Mesendoderm (in vitro differentiated cells): Measurements from ENCODE around the gene ARVCF.

Source experiments
- DNase-seq: peaks from one replicate; pipeline ENCODE4 v3.0.0; 2013
- H2AK5ac ChIP-seq: 2 replicates; pipeline ENCODE4 v1.6.1; 2013; ENCODE audit warnings: low read length, inconsistent platforms
- H2BK120ac ChIP-seq: 2 replicates; pipeline ENCODE4 v1.6.1; 2013; ENCODE audit warnings: low read depth, mild to moderate bottlenecking, low read length, moderate library complexity, mixed read lengths
- H2BK15ac ChIP-seq: replicated peaks from 2 replicates; pipeline ENCODE4 v1.6.1; 2013; ENCODE audit warnings: low read depth, mild to moderate bottlenecking, moderate library complexity
- H2BK5ac ChIP-seq: 2 replicates; pipeline ENCODE4 v1.6.1; 2013; ENCODE audit warnings: low read length, inconsistent platforms
- H3K18ac ChIP-seq: 2 replicates; pipeline ENCODE4 v1.6.1; 2013; ENCODE audit warnings: mild to moderate bottlenecking, low read length, mixed read lengths
- H3K23ac ChIP-seq: one replicate; pipeline ENCODE4 v1.6.1; 2013; ENCODE audit warnings: low read length
- H3K27ac ChIP-seq: 2 replicates; pipeline ENCODE4 v1.5.1; 2013; ENCODE audit warnings: low read depth, mild to moderate bottlenecking, inconsistent platforms, low read length, moderate library complexity
- H3K27me3 ChIP-seq: 2 replicates; pipeline ENCODE4 v1.6.1; 2013; ENCODE audit warnings: low read length, control low read depth, mild to moderate bottlenecking, inconsistent platforms; ENCODE audit not compliant: insufficient read depth, poor library complexity
- H3K36me3 ChIP-seq: 2 replicates; pipeline ENCODE4 v1.6.1; 2013; ENCODE audit warnings: low read length, inconsistent platforms; ENCODE audit not compliant: control insufficient read depth, insufficient read depth
- H3K4ac ChIP-seq: one replicate; pipeline ENCODE4 v1.6.1; 2013; ENCODE audit warnings: low read depth, mild to moderate bottlenecking, low read length, moderate library complexity
- H3K4me1 ChIP-seq: 2 replicates; pipeline ENCODE4 v1.6.1; 2013; ENCODE audit warnings: low read depth, low read length, inconsistent platforms; ENCODE audit not compliant: control insufficient read depth
- H3K4me2 ChIP-seq: 2 replicates; pipeline ENCODE4 v1.6.1; 2013; ENCODE audit warnings: low read length
- H3K4me3 ChIP-seq: 2 replicates; pipeline ENCODE4 v1.5.1; 2013; ENCODE audit warnings: mild to moderate bottlenecking, low read length
- H3K56ac ChIP-seq: one replicate; pipeline ENCODE4 v1.6.1; 2013; ENCODE audit warnings: low read length
- H3K79me1 ChIP-seq: 2 replicates; pipeline ENCODE4 v1.6.1; 2013; ENCODE audit warnings: low read length, inconsistent platforms
- H3K79me2 ChIP-seq: 2 replicates; pipeline ENCODE4 v1.6.1; 2013; ENCODE audit warnings: mild to moderate bottlenecking, low read length; ENCODE audit not compliant: control insufficient read depth, insufficient read depth
- H3K9ac ChIP-seq: 2 replicates; pipeline ENCODE4 v1.6.1; 2013; ENCODE audit warnings: low read length, inconsistent platforms
- H4K5ac ChIP-seq: one replicate; pipeline ENCODE4 v1.6.1; 2013; ENCODE audit warnings: low read length
- H4K8ac ChIP-seq: one replicate; pipeline ENCODE4 v1.6.1; 2013; ENCODE audit warnings: low read depth, mild to moderate bottlenecking, control low read depth, low read length, moderate library complexity
- WGBS: extraction: QIAGEN DNeasy Blood & Tissue Kit; methylation state at CpG from one replicate; pipeline ENCODE4 v1.1.7; 2013; ENCODE audit warnings: low lambda C conversion rate, missing lambda C conversion rate; ENCODE audit not compliant: insufficient coverage; ENCODE audit errors: extremely low coverage; 5-methylcytosine and 5-hydroxymethylcytosine counted together
- small RNA-seq: library from polyadenylated mRNA; stranded (forward); fragments of <200 nt; extraction: miRNeasy Mini kit (QIAGEN cat#:217004); gene quantifications from one replicate; pipeline ENCODE3, GENCODE V24; 2013; ENCODE audit not compliant: insufficient read depth

ARVCF gene

DNA sequence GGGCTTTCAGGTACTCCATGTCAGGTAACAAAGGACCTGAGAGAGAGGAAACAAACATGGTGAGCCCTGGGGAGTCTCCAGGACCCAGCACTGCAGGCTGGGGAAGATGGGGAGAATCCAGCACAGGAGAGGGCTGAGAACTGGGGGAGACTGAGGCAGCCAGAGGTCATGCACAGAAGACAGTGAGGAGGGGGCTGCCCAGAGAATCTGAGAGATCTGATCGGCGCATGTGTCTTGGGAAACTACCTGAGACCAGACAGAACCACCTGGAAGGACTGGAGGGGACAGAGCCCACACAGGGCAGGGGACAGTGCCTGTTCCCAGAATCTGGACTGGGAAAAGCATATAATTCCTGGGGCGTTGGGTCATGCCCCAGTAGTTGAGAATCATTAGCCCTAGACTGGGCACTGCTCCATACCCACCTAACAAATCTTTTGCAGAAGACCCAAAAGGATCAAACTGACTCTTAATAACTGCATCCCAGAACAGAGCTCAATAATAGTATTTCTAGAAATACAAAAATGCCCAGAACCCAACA is 95.0 kb downstream of the ARVCF start:
- H3K4me1 ChIP-seq = no peaks in the 10 kb centered on the region
- H3K4ac ChIP-seq = no peak overlapping the region
- no peak overlapping the region for H3K27ac ChIP-seq
- no peaks in the 10 kb centered on the region for H3K27me3 ChIP-seq
- no peak overlapping the region for H3K4me2 ChIP-seq
- no CpG with 5 or more reads among the region's 3 CpGs for WGBS
- H2BK120ac ChIP-seq = no peak overlapping the region
- no peak overlapping the region for H2AK5ac ChIP-seq
- no peak overlapping the region for H3K18ac ChIP-seq
- no peak overlapping the region for H4K8ac ChIP-seq
- no peak overlapping the region for H2BK15ac ChIP-seq
- no peak overlapping the region for H2BK5ac ChIP-seq
- H3K56ac ChIP-seq = no peak overlapping the region
- no peak overlapping the region for H3K4me3 ChIP-seq
- DNase-seq = no peak
- no peaks in the 10 kb centered on the region for H3K36me3 ChIP-seq
- H3K9ac ChIP-seq = no peak overlapping the region
- H3K79me1 ChIP-seq = no peaks in the 10 kb centered on the region
- H3K23ac ChIP-seq = no peak overlapping the region
- H3K79me2 ChIP-seq = no peaks in the 10 kb centered on the region
- H4K5ac ChIP-seq = no peak overlapping the region

Small RNA genes within 50 kb of the gene (small RNA-seq; reads per million reads assigned to genes)
- gene MIR185 = 34.4 reads per million, percentile 93 among the genes with 10 or more reads in this experiment
